Activated CD8-positive, alpha-beta T cell treated with anti-CD3 and anti-CD28 coated beads, Interleukin-2, amount 10 ng/mL, durations not matched to agents 7 days and 5 days (primary cell): Measurements from ENCODE around the gene GNB4. TPM values are rescaled to one million over a fixed set of nuclear protein-coding genes. Genes with fewer than 3 reads are reported as not detected.

ENCODE experiments used
- ATAC-seq: fragments of 150-1000 bp; cut with Tn5 transposase; one replicate; pipeline ENCODE4 v1.10.0; 2021; ENCODE audit warnings: moderate library complexity
- CTCF ChIA-PET: fragments of 350-600 bp; sonication (Branson Sonifier 250); formaldehyde crosslinking; loops from one replicate; lab custom pipeline; 2021; ENCODE audit warnings: antibody characterized with exemption; lab: Charles Lee
- POLR2A ChIA-PET: fragments of 350-600 bp; sonication (Branson Sonifier 250); formaldehyde crosslinking; loops from one replicate; lab custom pipeline; 2021; ENCODE audit warnings: antibody characterized with exemption; lab: Charles Lee
- DNase-seq: peaks from one replicate; pipeline ENCODE4 v3.0.0-alpha.2; 2020
- H3K27ac Mint-ChIP-seq: one replicate; pipeline ENCODE4 v1.8.0; 2021; ENCODE audit warnings: mild to moderate bottlenecking, mixed read lengths
- H3K27me3 Mint-ChIP-seq: one replicate; pipeline ENCODE4 v1.8.0; 2021; ENCODE audit warnings: low read depth, mixed read lengths
- H3K36me3 Mint-ChIP-seq: one replicate; pipeline ENCODE4 v1.8.0; 2021; ENCODE audit warnings: low read depth, mixed read lengths
- H3K4me1 Mint-ChIP-seq: one replicate; pipeline ENCODE4 v1.8.0; 2021; ENCODE audit warnings: low read depth, mixed read lengths
- H3K4me3 Mint-ChIP-seq: one replicate; pipeline ENCODE4 v1.8.0; 2021; ENCODE audit warnings: mild to moderate bottlenecking, mixed read lengths
- H3K9me3 Mint-ChIP-seq: one replicate; pipeline ENCODE4 v1.8.0; 2022; ENCODE audit warnings: mixed read lengths; ENCODE audit not compliant: insufficient read depth
- total RNA-seq, 2 experiments: library from RNA; stranded (reverse); gene quantifications; one replicate each; pipeline ENCODE4 v1.2.3, GENCODE V29; 2021

Gene GNB4
- total RNA-seq, 2 experiments from 2014 or later = 6.7 to 10.3 TPM

DNA sequence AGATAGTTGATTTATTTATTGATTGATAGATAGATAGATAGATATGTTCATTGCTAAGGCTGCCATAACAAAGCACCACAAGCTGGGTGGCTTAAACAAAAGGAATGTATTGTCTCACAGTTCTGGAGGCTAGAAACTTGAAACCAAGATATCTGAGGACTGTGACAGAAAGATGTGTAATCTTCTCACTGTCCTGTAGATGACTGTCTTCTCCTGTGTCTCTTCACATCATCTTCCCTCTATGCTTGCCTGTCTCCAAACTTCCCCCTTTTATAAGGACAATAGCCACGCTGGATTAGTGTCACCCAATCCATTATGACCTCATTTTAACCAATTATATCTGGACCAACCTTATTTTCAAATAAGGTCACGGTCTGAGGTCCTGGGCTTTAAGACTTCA is 40.9 kb downstream of the GNB4 start:
- ChIA-PET POLR2A (no interaction called here), CTCF (no interaction called here)
- Mint-ChIP-seq H3K36me3 (peaks cover 5% of the 10 kb centered on the region), H3K9me3 (no peaks in the 10 kb centered on the region), H3K27me3 (no peaks in the 10 kb centered on the region), H3K27ac (no peak overlapping the region), H3K4me1 (no peaks in the 10 kb centered on the region), H3K4me3 (no peak overlapping the region)
- ATAC-seq (no peak), DNase-seq (no peak)

DNA sequence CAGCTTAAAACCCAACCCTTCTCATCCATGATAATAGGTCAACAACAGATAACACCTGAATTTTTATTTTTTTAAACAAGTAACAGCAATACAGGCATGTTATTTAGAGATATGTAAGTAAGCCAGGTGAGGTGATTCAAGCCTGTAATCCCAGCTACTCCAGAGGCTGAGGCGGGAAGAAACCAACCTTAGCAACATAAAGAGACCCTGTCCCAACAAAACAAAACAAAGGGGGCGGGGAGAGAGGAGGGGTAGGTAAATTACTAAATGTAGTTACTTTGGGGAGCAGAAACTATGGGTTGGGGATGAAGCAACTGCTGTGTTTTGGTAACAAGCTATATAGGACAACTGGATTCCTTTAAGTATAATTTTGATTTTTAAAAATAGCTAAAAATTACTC is 47.0 kb downstream of the GNB4 start:
- H3K27ac Mint-ChIP-seq = no peak overlapping the region
- ATAC-seq (no peak), DNase-seq (no peak)
- no peak overlapping the region for H3K4me3 Mint-ChIP-seq
- H3K36me3 Mint-ChIP-seq = peaks cover 17% of the 10 kb centered on the region
- ChIA-PET POLR2A (interaction anchor here (0.6 kb wide), 1 partner anchor 305 kb away, joined by 3 read pairs; no protein-coding TSS in a partner anchor), CTCF (no interaction called here)
- no peaks in the 10 kb centered on the region for H3K4me1 Mint-ChIP-seq
- H3K27me3 Mint-ChIP-seq = no peaks in the 10 kb centered on the region
- no peaks in the 10 kb centered on the region for H3K9me3 Mint-ChIP-seq

DNA sequence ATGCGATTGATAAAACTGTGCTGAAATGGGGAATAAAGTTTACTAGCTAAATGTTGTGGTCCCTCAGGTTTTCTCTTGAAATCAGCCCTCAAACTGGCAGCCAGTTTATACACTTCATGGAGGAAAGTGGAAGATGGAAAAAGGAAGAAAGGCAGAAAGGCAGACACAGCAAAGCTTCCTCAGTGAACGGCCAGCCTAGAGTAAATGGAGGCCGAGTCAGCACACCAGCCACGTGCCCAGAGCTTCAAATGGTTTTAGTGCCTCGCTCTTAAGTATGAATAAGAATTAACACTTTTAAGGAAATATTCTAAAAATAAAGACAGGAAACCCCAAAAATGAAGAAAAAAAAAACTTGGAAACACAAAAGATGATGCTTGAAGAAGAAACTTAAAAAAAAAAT is 48.3 kb downstream of the GNB4 start:
- DNase-seq (no peak), ATAC-seq (no peak)
- Mint-ChIP-seq H3K27me3 (no peaks in the 10 kb centered on the region), H3K27ac (no peak overlapping the region), H3K36me3 (peaks cover 17% of the 10 kb centered on the region), H3K4me3 (no peak overlapping the region), H3K4me1 (no peaks in the 10 kb centered on the region), H3K9me3 (no peaks in the 10 kb centered on the region)
- CTCF ChIA-PET = no interaction called here
- POLR2A ChIA-PET = interaction anchor here (0.7 kb wide), 1 partner anchor 17 kb away, joined by 3 read pairs; no protein-coding TSS in a partner anchor

DNA sequence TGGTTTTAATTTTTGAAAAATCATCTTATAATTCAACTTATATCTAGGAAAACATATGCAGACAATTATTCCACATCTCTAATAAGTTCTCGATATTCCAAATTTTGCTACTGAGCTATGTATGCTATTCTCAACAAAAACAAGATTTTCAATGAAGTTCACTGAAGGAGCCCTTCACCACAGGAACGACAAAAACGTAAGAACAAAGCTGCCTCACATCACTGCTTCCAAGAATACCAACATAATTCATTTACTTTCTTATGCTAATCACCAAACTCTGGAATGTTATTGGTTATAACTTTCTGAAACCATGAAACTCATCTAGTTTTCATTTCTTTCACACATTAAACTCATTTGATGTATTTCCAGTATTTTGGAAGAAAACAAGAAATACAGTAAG is 49.7 kb downstream of the GNB4 start:
- no peaks in the 10 kb centered on the region for H3K9me3 Mint-ChIP-seq
- peaks cover 22% of the 10 kb centered on the region for H3K36me3 Mint-ChIP-seq
- no peak overlapping the region for H3K27ac Mint-ChIP-seq
- no peak for DNase-seq
- ChIA-PET CTCF (interaction anchor here (1.1 kb wide), 1 partner anchor 12 kb away, joined by 3 read pairs; no protein-coding TSS in a partner anchor), POLR2A (no interaction called here)
- ATAC-seq = no peak
- H3K4me1 Mint-ChIP-seq = no peaks in the 10 kb centered on the region
- H3K4me3 Mint-ChIP-seq = no peak overlapping the region
- H3K27me3 Mint-ChIP-seq = no peaks in the 10 kb centered on the region

DNA sequence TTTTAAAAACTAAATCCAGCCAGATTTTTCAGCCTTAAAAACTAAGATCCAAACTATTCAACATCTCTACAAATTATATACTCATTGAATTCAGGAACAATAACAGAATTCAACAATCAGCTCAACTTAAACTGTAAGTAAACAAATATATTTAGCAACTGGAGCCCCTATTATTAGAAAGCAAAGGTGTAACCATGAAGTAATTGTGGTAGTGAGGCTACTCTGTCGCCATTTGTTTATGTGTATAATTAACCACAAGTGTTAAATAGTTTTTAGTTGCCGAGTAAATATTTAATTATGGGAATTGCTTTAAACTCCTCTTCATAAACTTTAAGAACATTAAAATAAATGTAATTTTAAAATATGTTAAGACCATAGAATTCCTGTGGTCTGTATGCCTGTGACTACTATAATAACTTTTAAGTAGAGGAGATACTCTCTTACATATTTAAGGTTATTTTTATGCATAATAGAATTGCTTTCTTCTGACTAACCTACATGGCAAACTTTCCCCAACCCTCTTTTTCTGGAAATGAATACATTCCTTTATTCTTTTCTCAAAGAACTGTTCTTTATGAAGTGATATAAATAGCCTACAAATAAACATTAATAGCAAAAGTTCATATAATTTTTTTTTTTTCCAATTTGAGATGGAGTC is 52.6 kb downstream of the GNB4 start:
- H3K27me3 Mint-ChIP-seq = no peaks in the 10 kb centered on the region
- no peak for DNase-seq

DNA sequence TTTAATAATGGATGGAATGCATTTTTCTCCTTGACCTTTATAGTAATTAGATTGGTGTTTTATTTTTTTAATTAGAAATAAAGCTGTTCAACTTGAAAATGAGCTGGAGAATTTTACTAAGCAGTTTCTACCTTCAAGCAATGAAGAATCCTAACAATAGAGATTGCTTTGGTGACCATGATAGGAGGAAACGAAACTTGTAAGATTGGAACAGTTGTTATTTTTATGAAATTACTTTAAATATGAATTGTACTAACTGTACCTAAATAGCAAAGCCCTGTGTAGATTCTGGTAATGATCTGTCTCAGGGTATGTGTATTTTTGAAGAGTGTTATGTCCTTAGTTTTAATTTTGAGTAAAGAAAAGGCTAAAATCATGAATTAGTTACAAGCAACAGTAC is 59.4 kb downstream of the GNB4 start:
- Mint-ChIP-seq H3K27me3 (no peaks in the 10 kb centered on the region), H3K36me3 (peaks cover 28% of the 10 kb centered on the region), H3K4me3 (no peak overlapping the region), H3K27ac (no peak overlapping the region), H3K9me3 (no peaks in the 10 kb centered on the region), H3K4me1 (no peaks in the 10 kb centered on the region)
- DNase-seq (no peak), ATAC-seq (no peak)
- POLR2A ChIA-PET = no interaction called here
- CTCF ChIA-PET = no interaction called here

More for the DNA sequence above, 52.6 kb downstream of the GNB4 start:
- no peak for ATAC-seq
- Mint-ChIP-seq H3K36me3 (peaks cover 20% of the 10 kb centered on the region), H3K27ac (no peak overlapping the region), H3K9me3 (no peaks in the 10 kb centered on the region), H3K4me3 (no peak overlapping the region), H3K4me1 (no peaks in the 10 kb centered on the region)
- CTCF ChIA-PET = no interaction called here
- POLR2A ChIA-PET = no interaction called here

DNA sequence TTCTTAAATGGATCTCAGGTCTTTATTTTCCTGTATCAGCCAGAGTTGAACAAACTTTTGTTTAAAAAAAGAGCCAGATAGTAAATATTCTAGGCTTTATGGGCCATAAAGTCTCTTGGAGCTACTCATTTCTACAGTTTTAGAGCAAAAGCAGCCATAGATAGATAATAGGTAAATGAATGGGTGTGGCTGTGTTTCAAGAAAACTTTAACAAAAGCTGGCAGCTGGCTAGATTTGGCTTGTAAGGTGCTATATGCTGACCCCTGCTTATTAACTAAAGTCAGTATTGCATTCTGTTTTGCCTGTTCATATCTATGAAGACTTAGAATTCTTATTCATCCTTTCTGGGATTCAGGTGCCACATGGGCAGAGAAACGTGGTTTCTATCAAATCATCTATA is 74.8 kb downstream of the GNB4 start:
- Mint-ChIP-seq H3K36me3 (peaks cover 25% of the 10 kb centered on the region), H3K4me3 (no peak overlapping the region), H3K4me1 (no peaks in the 10 kb centered on the region), H3K27me3 (no peaks in the 10 kb centered on the region), H3K9me3 (no peaks in the 10 kb centered on the region), H3K27ac (no peak overlapping the region)
- POLR2A ChIA-PET = no interaction called here
- no peak for DNase-seq
- CTCF ChIA-PET = interaction anchor here (1.0 kb wide), 1 partner anchor 361 kb away, joined by 3 read pairs; no protein-coding TSS in a partner anchor
- ATAC-seq = no peak

DNA sequence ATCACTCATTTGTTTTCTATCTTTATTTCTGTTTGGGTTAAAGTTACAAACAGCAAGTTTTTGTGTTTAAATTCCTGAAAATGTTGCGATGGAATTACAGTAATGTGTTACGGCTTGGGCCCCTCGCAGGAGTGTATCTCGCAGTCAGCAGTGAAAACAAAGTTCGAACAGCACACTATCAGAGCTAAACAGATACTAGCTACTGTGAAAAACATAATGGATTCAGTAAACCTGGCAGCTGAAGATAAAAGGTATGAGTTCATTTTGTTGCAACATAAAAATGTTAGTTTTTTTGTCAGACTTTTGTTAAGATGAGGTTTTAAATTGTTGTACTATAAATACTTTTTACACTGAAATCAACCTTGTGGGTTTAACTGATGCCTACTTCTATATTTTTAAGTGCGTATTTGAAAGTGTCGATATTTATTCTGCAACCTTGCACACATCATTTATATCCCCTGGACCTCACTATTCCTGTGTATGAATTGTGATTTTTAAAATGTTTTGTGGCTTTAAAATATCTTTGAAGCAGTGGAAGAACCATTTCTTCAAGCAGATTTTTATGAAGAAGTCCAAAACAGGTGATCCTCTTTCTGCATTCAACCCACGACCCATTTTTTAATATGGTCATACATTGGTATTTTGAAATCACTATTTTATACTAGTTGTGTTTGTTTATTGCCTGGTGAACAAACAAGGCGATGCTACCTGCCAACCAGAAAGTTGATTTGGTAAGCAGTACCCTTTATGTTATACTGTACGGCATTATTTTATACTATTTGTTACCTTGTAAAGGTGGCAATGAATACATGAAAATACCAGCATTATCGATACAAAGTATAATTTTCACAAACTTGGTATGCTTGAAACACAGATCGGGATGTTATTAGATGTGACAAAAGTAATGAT is 75.9 kb downstream of the GNB4 start:
- peaks cover 25% of the 10 kb centered on the region for H3K36me3 Mint-ChIP-seq
- H3K9me3 Mint-ChIP-seq = no peaks in the 10 kb centered on the region
- no peak overlapping the region for H3K4me3 Mint-ChIP-seq
- no peak for DNase-seq
- no peak for ATAC-seq
- no peak overlapping the region for H3K27ac Mint-ChIP-seq
- no peaks in the 10 kb centered on the region for H3K27me3 Mint-ChIP-seq
- CTCF ChIA-PET = no interaction called here
- POLR2A ChIA-PET = no interaction called here
- no peaks in the 10 kb centered on the region for H3K4me1 Mint-ChIP-seq

DNA sequence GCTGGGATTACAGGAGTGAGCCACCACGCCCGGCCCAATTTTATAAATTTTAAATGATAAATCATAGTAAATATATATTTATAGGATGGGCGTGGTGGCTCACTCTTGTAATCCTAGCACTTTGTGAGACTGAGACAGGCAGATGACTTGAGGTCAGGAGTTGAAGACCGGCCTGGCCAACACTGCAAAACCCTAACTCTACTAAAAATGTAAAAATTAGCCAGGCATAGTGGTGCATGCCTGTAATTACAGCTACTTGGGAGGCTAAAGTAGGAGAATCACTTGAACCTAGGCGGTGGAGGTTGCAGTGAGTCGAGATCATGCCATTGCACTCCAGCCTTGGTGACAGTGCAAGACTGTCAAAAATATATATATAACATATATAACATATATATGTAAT is 77.3 kb downstream of the GNB4 start:
- no peak for DNase-seq
- no peaks in the 10 kb centered on the region for H3K27me3 Mint-ChIP-seq
- ChIA-PET POLR2A (interaction anchor here (0.9 kb wide), 1 partner anchor 27 kb away, joined by 3 read pairs; no protein-coding TSS in a partner anchor), CTCF (interaction anchor here (0.6 kb wide), 1 partner anchor 13 kb away, joined by 3 read pairs; no protein-coding TSS in a partner anchor)
- no peak overlapping the region for H3K27ac Mint-ChIP-seq
- no peak for ATAC-seq
- H3K4me1 Mint-ChIP-seq = no peaks in the 10 kb centered on the region
- no peaks in the 10 kb centered on the region for H3K9me3 Mint-ChIP-seq
- peaks cover 18% of the 10 kb centered on the region for H3K36me3 Mint-ChIP-seq
- H3K4me3 Mint-ChIP-seq = no peak overlapping the region

DNA sequence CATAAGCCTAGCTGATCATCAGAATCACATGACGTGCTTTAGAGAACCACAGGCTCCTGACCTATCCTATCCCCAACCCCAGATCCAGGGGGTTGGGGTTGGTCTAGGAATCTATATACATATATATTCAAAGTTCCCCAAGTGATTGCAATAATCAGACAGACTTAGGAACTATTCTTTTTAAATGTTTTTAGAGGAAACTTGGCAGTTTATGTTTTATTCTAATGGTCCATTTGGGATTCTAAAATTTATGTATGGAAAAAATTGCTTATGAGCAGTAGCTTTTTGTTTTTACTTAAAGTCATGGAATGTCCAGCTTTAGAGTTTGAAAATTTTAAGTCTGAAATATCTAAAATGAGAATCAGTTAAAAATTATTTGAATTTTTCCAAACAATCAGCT is 81.6 kb downstream of the GNB4 start:
- DNase-seq = no peak
- Mint-ChIP-seq H3K36me3 (peaks cover 21% of the 10 kb centered on the region), H3K27ac (no peak overlapping the region), H3K9me3 (no peaks in the 10 kb centered on the region), H3K4me3 (no peak overlapping the region), H3K4me1 (no peaks in the 10 kb centered on the region), H3K27me3 (no peaks in the 10 kb centered on the region)
- POLR2A ChIA-PET = no interaction called here
- CTCF ChIA-PET = no interaction called here
- ATAC-seq = no peak

DNA sequence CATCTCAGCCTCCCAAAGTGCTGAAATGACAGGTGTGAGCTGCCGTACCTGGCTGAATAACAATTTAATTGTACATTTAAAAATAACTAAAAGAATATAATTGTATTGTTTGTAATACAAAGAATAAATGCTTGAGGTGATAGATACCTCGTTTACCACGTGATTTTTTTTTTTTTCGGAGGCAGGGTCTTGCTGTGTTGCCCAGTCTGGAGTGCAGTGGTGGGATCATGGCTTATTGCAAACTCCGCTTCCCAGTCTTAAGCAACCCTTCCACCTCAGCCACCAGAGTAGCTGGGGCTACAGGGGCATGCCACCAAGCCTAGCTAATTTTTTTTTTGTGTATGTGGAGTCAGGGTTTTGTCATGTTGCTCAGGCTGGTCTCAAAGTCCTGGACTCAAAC is 87.9 kb downstream of the GNB4 start:
- Mint-ChIP-seq H3K4me3 (no peak overlapping the region), H3K9me3 (no peaks in the 10 kb centered on the region), H3K27me3 (no peaks in the 10 kb centered on the region), H3K4me1 (no peaks in the 10 kb centered on the region), H3K36me3 (peaks cover 39% of the 10 kb centered on the region), H3K27ac (no peak overlapping the region)
- ATAC-seq (no peak), DNase-seq (no peak)
- ChIA-PET POLR2A (no interaction called here), CTCF (interaction anchor here (2.7 kb wide), 1 partner anchor 12 kb away, joined by 7 read pairs; no protein-coding TSS in a partner anchor)

DNA sequence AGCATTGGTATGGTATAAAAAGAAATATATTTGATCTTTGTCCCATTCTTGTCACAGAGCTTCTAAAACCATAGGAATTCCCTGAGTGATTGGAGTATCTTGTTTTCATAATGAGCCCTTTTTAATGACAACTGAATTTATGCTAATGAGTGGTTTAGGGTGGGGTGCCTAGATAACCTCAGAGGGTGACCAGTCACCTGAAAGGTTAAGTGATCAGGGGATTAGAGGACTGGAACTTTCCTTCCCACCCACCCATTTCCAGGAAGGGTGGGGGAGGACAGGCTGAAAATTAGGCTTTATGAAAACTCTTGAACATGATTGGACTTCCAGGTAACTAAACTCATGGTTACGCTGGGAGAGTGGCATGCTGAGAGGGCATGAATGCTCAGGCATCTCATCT is 95.3 kb downstream of the GNB4 start:
- Mint-ChIP-seq H3K27me3 (no peaks in the 10 kb centered on the region), H3K9me3 (no peaks in the 10 kb centered on the region), H3K4me3 (no peak overlapping the region), H3K27ac (no peak overlapping the region), H3K4me1 (peaks cover 11% of the 10 kb centered on the region), H3K36me3 (peaks cover 67% of the 10 kb centered on the region)
- CTCF ChIA-PET = no interaction called here
- DNase-seq = no peak
- ATAC-seq = no peak
- POLR2A ChIA-PET = no interaction called here
